Measurements from ENCODE around the gene KIF25.

KIF25 gene

GRCh38 chr6:168091381-168092264, 94.2 kb downstream of the KIF25 start:
- H3K27ac ChIP-seq (ENCODE audit: low read depth, low read length): no peak overlapping the region
- H3K4me3 ChIP-seq (ENCODE audit: low read length): no peak overlapping the region
- peaks cover 11% of the 10 kb centered on the region for H3K4me1 ChIP-seq (ENCODE audit: control insufficient read depth, insufficient read depth, low read length)
- H3K36me3 ChIP-seq (ENCODE audit: control insufficient read depth, insufficient read depth, low read length): no peaks in the 10 kb centered on the region
- no peaks in the 10 kb centered on the region for H3K27me3 ChIP-seq (ENCODE audit: control insufficient read depth, insufficient read depth, low read length)
- H3K9ac ChIP-seq (ENCODE audit: low read length): no peak overlapping the region

- H3K4me1 ChIP-seq (ENCODE audit: control insufficient read depth, insufficient read depth, low read length): peaks cover 10% of the 10 kb centered on the region
- no peak overlapping the region for H3K27ac ChIP-seq (ENCODE audit: low read depth, low read length)
- no peaks in the 10 kb centered on the region for H3K27me3 ChIP-seq (ENCODE audit: control insufficient read depth, insufficient read depth, low read length)
Measured at GRCh38 chr6:168092541-168092940, 95.1 kb downstream of the KIF25 start.

GRCh38 chr6:168093071-168093505, 95.6 kb downstream of the KIF25 start:
- Histone ChIP-seq H3K4me1 (ENCODE audit: control insufficient read depth, insufficient read depth, low read length) (peaks cover 5% of the 10 kb centered on the region), H3K4me3 (ENCODE audit: low read length) (no peak overlapping the region), H3K36me3 (ENCODE audit: control insufficient read depth, insufficient read depth, low read length) (no peaks in the 10 kb centered on the region), H3K27me3 (ENCODE audit: control insufficient read depth, insufficient read depth, low read length) (no peaks in the 10 kb centered on the region), H3K9ac (ENCODE audit: low read length) (no peak overlapping the region), H3K27ac (ENCODE audit: low read depth, low read length) (no peak overlapping the region)

More at GRCh38 chr6:168092541-168092940, 95.1 kb downstream of the KIF25 start:
- no peaks in the 10 kb centered on the region for H3K36me3 ChIP-seq (ENCODE audit: control insufficient read depth, insufficient read depth, low read length)
- H3K9ac ChIP-seq (ENCODE audit: low read length): no peak overlapping the region
- no peak overlapping the region for H3K4me3 ChIP-seq (ENCODE audit: low read length)

DNA sequence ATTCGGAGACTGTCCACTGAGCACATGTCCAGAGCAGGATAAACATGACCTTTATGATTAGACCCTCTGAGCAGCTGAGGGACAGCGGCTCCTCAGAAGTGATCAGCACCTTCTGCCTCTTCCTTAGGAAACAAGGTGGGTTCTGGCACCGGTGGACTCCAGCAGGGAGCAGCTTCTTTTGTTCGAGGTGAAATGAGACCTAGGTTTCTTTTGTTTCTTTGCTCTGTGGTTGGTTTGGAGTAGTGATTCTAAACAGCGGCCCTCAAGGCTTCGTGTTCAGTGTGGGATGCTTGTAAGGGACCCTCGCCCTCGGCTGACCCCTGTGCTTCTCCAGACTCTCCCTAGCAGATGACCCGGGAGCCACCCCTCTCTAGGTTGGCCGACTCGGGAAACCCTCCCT, 96.2 kb downstream of the KIF25 start:
- H3K4me3 ChIP-seq (ENCODE audit: low read length): no peak overlapping the region
- H3K36me3 ChIP-seq (ENCODE audit: control insufficient read depth, insufficient read depth, low read length): no peaks in the 10 kb centered on the region
- H3K4me1 ChIP-seq (ENCODE audit: control insufficient read depth, insufficient read depth, low read length): no peaks in the 10 kb centered on the region
- no peak overlapping the region for H3K9ac ChIP-seq (ENCODE audit: low read length)
- no peaks in the 10 kb centered on the region for H3K27me3 ChIP-seq (ENCODE audit: control insufficient read depth, insufficient read depth, low read length)
- no peak overlapping the region for H3K27ac ChIP-seq (ENCODE audit: low read depth, low read length)

Measured in rectal smooth muscle tissue (tissue), 1 donor.